H1 (cell line): ENCODE results near the gene SLC66A2. TPM values are rescaled to one million over a fixed set of nuclear protein-coding genes. Genes with fewer than 3 reads are reported as not detected.

Experiments used
- SP2 ChIP-seq: IDR thresholded peaks from 2 replicates; pipeline ENCODE4 v1.6.1; 2012; ENCODE audit warnings: mild to moderate bottlenecking, low read length, inconsistent platforms
- polyA plus RNA-seq, 7 experiments: library from polyadenylated mRNA; depleted of rRNA in 3 of 7; stranded (reverse) in 5 of 7; unstranded in 2 of 7; fragments of >200 nt in 5 of 7; fragments of 200-250 nt in 2 of 7; gene quantifications; 1 replicate in 5 of 7; 2 replicates in 1 of 7; 4 replicates in 1 of 7; pipeline versions ENCODE4 v1.2.1 to v1.2.3, GENCODE V29; 2011 to 2013; ENCODE audit warnings: missing spikeins in 2 of 7, mixed read lengths in 2 of 7
- total RNA-seq: library from RNA; stranded (reverse); fragmentation: NEBNext Ultra II Directional; extraction: Animal tissue kit (Norgen Biotek cat#: 25700); gene quantifications from 2 replicates; pipeline ENCODE4 v1.2.1, GENCODE V29; 2021
- TF ChIP-seq, protein P1 (sequence below): IDR thresholded peaks from 2 replicates; pipeline ENCODE4 v1.6.1; 2012; ENCODE audit warnings: low read length, inconsistent platforms
- TF ChIP-seq, protein P2 (sequence below), 3 experiments: IDR thresholded peaks; 1 replicate in 2 of 3; 2 replicates in 1 of 3; pipeline versions ENCODE4 v1.5.1 to v1.6.1; 2011; ENCODE audit warnings: low read length in 3 of 3, mild to moderate bottlenecking in 3 of 3, inconsistent platforms in 2 of 3, low read depth in 1 of 3, moderate library complexity in 1 of 3; ENCODE audit not compliant: insufficient read depth in 1 of 3; ENCODE audit errors: control extremely low read depth in 1 of 3
- TF ChIP-seq, protein P3 (sequence below): IDR thresholded peaks from 2 replicates; pipeline ENCODE4 v1.6.1; 2012; ENCODE audit warnings: inconsistent platforms

Gene SLC66A2
- total and polyA plus RNA-seq, 2 of the 8 experiments (the other 6 are each of a cell fraction or from before 2014, with no cell fraction given) = 15.0 to 18.9 TPM

DNA sequence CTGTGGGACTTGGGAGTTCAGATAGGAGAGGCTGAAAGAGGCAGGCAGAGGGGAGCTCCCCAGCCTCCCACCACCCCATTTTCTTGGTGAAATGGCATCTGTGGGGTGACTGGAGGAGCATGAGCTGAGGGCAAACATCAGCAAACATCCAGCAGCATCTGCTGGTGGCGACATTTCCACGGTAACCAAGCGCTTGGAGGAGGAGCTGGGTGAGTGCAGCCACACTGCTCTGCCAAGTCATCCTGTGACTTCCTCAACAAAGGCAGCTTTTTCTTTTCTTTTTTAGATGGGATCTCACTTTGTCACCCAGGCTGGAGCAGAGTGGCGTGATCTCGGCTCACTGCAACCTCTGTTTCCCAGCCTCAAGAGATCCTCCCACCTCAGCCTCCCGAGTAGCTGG is 31.3 kb upstream of the SLC66A2 start (continued):
- TF ChIP-seq, protein P1, sequence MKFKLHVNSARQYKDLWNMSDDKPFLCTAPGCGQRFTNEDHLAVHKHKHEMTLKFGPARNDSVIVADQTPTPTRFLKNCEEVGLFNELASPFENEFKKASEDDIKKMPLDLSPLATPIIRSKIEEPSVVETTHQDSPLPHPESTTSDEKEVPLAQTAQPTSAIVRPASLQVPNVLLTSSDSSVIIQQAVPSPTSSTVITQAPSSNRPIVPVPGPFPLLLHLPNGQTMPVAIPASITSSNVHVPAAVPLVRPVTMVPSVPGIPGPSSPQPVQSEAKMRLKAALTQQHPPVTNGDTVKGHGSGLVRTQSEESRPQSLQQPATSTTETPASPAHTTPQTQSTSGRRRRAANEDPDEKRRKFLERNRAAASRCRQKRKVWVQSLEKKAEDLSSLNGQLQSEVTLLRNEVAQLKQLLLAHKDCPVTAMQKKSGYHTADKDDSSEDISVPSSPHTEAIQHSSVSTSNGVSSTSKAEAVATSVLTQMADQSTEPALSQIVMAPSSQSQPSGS = no peak
- TF ChIP-seq, protein P2, sequence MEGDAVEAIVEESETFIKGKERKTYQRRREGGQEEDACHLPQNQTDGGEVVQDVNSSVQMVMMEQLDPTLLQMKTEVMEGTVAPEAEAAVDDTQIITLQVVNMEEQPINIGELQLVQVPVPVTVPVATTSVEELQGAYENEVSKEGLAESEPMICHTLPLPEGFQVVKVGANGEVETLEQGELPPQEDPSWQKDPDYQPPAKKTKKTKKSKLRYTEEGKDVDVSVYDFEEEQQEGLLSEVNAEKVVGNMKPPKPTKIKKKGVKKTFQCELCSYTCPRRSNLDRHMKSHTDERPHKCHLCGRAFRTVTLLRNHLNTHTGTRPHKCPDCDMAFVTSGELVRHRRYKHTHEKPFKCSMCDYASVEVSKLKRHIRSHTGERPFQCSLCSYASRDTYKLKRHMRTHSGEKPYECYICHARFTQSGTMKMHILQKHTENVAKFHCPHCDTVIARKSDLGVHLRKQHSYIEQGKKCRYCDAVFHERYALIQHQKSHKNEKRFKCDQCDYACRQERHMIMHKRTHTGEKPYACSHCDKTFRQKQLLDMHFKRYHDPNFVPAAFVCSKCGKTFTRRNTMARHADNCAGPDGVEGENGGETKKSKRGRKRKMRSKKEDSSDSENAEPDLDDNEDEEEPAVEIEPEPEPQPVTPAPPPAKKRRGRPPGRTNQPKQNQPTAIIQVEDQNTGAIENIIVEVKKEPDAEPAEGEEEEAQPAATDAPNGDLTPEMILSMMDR (IDR thresholded peaks at IDR 0.05; ENCODE audit: control extremely low read depth in 1 of 3, insufficient read depth in 1 of 3, low read depth in 1 of 3, low read length in 3 of 3) = no peak
- TF ChIP-seq, protein P3, sequence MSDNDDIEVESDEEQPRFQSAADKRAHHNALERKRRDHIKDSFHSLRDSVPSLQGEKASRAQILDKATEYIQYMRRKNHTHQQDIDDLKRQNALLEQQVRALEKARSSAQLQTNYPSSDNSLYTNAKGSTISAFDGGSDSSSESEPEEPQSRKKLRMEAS = no peak
- no peak for TF ChIP-seq SP2
